SK-N-SH treated with all-trans-retinoic acid at 6 μM for 48 hours (cell line): Measurements from ENCODE around the gene GALNT11.

Experiments
- CREB5 ChIP-seq: fragments of 250-450 bp; sonication (Bioruptor Pico); IDR thresholded peaks from 2 replicates; pipeline ENCODE4 v1.5.1; 2020; ENCODE audit warnings: low read depth, mild to moderate bottlenecking, moderate library complexity
- CSDC2 ChIP-seq: fragments of 250-450 bp; sonication (Bioruptor Pico); IDR thresholded peaks from 2 replicates; pipeline ENCODE4 v1.5.0; 2020; ENCODE audit warnings: mild to moderate bottlenecking, moderate library complexity
- RARB ChIP-seq: fragments of 250-450 bp; sonication (Bioruptor Pico); IDR thresholded peaks from 2 replicates; pipeline ENCODE4 v1.8.0; 2021; ENCODE audit warnings: mild to moderate bottlenecking, moderate library complexity
- TCF4 ChIP-seq: fragments of 250-450 bp; sonication (Bioruptor Pico); IDR thresholded peaks from 2 replicates; pipeline ENCODE4 v1.8.0; 2021; ENCODE audit warnings: mild to moderate bottlenecking, moderate library complexity, borderline replicate concordance
- TOX ChIP-seq: fragments of 250-450 bp; sonication (Bioruptor Pico); IDR thresholded peaks from 2 replicates; pipeline ENCODE4 v1.8.0; 2021; ENCODE audit warnings: mild to moderate bottlenecking, moderate library complexity, borderline replicate concordance
- ZFP3 ChIP-seq: fragments of 250-450 bp; sonication (Bioruptor Pico); IDR thresholded peaks from 2 replicates; pipeline ENCODE4 v1.5.0; 2020; ENCODE audit warnings: mild to moderate bottlenecking, moderate library complexity
- ZFP30 ChIP-seq: fragments of 450-650 bp; formaldehyde crosslinking; IDR thresholded peaks from 2 replicates; pipeline ENCODE4 v1.5.0; 2022; ENCODE audit warnings: mild to moderate bottlenecking, moderate library complexity
- ZNF70 ChIP-seq: fragments of 450-650 bp; formaldehyde crosslinking; IDR thresholded peaks from 2 replicates; pipeline ENCODE4 v1.5.0; 2020; ENCODE audit warnings: mild to moderate bottlenecking, moderate library complexity
- TF ChIP-seq, protein P1 (sequence below): fragments of 250-450 bp; sonication (Bioruptor Pico); IDR thresholded peaks from 2 replicates; pipeline ENCODE4 v1.8.0; 2020; ENCODE audit warnings: mild to moderate bottlenecking, moderate library complexity, borderline replicate concordance

DNA sequence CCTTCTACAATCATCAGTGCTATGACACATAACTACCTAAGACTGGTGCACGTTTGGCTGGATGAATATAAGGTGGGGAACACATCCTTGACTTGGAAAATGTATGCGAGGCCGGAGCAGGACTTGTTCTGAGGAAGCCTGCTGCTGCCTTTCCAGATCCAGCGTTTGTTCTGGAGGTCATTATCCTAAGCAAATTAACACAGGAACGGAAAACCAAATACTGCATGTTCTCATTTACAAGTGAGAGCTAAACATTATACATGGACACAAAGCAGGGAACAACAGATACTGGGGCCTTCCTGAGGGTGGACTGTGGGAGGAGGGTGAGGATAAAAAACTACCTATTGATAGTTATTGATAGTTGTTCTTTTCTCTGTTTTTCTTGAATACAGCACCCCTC lies 10.8 kb upstream of the GALNT11 start:
- TF ChIP-seq, protein P1, sequence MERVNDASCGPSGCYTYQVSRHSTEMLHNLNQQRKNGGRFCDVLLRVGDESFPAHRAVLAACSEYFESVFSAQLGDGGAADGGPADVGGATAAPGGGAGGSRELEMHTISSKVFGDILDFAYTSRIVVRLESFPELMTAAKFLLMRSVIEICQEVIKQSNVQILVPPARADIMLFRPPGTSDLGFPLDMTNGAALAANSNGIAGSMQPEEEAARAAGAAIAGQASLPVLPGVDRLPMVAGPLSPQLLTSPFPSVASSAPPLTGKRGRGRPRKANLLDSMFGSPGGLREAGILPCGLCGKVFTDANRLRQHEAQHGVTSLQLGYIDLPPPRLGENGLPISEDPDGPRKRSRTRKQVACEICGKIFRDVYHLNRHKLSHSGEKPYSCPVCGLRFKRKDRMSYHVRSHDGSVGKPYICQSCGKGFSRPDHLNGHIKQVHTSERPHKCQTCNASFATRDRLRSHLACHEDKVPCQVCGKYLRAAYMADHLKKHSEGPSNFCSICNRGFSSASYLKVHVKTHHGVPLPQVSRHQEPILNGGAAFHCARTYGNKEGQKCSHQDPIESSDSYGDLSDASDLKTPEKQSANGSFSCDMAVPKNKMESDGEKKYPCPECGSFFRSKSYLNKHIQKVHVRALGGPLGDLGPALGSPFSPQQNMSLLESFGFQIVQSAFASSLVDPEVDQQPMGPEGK (CRISPR knock-in tag): no peak
- no peak for TF ChIP-seq TCF4 (CRISPR knock-in tag)
- no peak for TF ChIP-seq CSDC2 (CRISPR knock-in tag)
- TF ChIP-seq ZFP30 (CRISPR knock-in tag): no peak
- TF ChIP-seq TOX (CRISPR knock-in tag): no peak
- no peak for TF ChIP-seq ZNF70 (CRISPR knock-in tag)
- no peak for TF ChIP-seq RARB
- TF ChIP-seq CREB5 (CRISPR knock-in tag): no peak
- no peak for TF ChIP-seq ZFP3
